ENCODE results near the gene BEST4.
"Not testable (repeated sequence)": the region's sequence is repeated elsewhere in the genome, so short reads cannot be mapped to it uniquely, and the experiment has no call there.

BEST4 gene

DNA sequence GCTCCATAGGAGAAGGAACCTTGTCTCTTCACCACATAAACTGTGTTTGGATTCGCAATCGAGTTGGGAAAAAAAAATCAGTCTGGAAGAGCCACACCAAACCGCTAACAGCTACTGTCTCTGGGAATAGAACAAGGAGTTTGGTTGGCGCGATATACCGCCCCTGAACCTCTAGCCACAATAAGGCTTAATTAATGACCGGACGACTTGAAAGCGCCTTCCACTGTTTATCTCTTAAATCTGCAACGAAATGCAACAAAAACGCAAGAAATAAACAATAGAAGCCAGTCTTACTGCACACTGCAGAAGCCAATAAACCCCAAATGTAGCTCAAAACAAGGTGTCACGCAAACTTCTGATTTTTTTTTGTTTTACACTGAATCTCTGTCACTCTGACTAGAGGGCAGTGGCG, 31.2 kb upstream of the BEST4 start:
- DNase-seq = no peak

DNA sequence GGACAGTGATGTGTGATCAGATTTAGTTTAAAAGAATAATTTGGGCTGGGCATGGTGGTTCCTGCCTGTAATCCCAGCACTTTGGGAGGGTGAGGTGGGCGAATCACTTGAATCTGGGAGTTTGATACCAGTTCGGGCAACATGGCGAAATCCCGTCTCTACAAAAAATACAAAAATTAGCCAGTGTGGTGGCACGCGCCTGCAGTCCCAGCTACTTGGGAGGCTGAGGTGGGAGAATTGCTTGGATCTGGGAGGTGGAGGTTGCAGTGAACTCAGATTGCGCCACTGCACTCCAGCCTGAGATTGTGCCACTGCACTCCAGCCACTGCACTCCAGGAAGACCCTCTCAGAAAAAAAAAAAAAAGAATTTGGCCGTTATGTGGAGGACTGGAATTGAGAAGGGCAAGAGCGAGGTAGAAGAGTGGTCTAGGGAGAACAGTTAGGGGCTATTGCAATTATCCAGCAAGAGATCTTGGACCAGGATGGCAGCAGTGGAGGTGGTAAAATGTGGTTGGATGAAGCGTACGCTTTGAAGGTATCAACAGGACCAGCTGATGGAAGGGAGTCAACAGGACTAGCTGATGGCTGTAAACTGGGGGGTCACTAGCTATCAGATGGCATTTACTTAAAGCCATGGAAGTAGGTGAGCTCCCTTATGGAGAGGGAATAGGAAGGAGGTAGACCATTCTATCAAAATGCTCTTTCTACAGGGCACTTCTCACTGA, 30.0 kb upstream of the BEST4 start:
- DNase-seq = no peak

DNA sequence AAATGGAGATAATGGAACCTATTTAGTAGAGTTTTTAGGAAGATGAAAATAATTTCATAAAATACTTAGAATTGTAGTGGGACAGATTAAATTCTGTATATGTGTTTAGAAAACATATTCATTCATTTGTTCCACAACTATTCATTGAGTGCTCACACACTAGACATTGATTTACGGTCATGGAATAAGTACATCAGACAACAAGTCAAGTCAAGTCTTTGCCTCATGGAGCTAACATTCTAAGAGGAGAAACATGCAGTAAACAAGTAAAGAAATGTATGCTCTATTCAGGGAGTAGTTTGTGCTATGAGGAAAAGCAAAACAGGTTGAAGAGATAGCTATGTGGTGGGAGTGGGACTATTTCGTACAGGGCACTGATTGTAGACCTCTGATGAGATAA, 29.3 kb upstream of the BEST4 start:
- no peak for DNase-seq

GRCh38 chr1:44815926-44816325, 28.0 kb upstream of the BEST4 start:
- not testable (repeated sequence) for DNase-seq

- no peak for DNase-seq
Observed at GRCh38 chr1:44812822-44813543, 25.0 kb upstream of the BEST4 start.

GRCh38 chr1:44811234-44811633, 23.3 kb upstream of the BEST4 start:
- no peak for DNase-seq

DNA sequence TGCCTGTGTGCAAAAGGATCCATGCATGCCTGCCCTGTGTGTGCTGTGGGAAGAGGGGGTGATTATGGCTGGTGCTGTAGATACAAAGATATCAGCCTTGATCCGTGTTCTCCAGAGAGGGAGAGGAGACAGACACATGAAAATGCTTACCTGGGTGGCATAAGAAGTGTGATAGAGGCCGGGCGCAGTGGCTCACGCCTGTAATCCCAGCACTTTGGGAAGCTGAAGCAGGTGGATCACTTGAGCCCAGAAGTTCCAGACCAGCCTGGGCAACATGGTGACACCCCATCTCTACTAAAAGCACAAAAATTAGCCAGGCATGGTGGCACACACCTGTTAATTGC, 22.8 kb upstream of the BEST4 start:
- not testable (repeated sequence) for DNase-seq

DNA sequence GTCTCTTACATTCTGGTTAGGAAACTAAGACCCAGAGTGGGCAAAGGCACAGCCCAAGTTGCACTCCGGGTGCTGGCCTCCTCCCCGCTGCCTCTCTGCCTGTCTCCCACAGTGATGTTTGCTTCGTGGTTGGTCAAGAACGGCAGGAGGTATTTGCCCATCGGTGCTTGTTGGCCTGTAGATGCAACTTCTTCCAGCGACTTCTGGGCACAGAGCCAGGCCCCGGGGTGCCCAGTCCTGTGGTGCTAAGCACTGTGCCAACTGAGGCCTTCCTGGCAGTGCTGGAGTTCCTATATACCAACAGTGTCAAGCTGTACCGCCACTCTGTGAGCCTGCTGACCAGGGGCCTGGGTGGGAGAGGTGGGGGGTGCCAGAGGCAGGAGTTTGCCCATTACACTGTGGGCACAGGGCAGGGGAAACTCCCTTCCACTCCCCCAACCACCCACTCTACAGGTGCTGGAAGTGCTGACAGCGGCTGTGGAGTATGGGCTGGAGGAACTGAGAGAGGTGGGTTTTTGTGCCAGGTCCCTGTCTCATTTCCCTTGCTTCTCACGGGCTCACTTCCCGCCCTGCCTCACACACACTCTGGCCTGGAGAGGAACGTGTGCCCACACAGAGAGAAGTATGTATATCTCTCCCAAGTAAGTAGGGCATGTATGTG, 22.3 kb upstream of the BEST4 start:
- DNase-seq = no peak

GRCh38 chr1:44808938-44809917, 21.3 kb upstream of the BEST4 start:
- no peak for DNase-seq

DNA sequence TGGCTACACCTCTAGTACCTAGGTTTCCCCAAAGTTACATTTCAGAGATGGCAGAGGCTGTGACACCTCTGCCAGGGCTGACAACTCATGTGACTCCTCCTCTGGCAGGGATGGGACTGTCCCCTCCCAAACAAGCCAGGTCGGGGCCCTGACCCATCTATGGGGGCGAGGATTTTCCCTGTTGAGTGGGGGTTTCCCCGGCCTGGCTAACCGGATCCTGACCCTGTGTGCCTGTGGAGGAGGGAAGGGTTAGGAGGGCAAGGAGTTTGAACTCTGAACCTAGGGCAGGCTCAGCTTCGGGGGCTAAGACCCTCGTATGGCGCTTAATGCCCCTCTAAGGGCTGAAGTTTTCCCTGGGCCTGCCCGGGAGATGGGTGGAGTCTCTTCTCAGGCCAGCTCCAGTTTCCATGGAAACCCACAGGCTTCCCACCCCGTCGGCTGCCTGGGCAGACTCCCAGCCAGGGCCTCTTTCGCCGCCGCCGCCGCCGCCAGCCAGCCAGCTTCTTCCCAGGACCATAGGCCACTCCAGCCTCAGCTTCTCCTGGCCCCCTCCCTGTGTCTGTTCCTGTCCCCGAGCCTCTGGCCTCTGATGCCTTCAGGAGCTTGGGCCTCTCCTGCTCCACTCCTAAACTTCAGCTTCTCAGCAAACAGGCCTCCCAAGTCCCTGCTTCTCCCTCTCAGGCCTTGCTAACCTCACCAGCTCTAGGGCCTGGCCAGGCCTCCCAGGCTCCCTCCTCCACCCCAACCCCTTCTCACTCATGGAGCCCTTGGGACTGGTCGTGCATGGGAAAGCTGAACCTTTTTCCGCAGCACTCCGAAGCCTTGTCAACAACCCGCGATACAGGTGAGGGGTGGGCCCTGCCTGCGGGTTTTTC, 20.3 kb upstream of the BEST4 start, which contains the start of gene BTBD19:
TSS of gene BTBD19 (plus strand) at position 461 of the 875 bp plus-strand sequence. CDS start at position 759, 298 bp downstream.
- DNase-seq = no peak

DNA sequence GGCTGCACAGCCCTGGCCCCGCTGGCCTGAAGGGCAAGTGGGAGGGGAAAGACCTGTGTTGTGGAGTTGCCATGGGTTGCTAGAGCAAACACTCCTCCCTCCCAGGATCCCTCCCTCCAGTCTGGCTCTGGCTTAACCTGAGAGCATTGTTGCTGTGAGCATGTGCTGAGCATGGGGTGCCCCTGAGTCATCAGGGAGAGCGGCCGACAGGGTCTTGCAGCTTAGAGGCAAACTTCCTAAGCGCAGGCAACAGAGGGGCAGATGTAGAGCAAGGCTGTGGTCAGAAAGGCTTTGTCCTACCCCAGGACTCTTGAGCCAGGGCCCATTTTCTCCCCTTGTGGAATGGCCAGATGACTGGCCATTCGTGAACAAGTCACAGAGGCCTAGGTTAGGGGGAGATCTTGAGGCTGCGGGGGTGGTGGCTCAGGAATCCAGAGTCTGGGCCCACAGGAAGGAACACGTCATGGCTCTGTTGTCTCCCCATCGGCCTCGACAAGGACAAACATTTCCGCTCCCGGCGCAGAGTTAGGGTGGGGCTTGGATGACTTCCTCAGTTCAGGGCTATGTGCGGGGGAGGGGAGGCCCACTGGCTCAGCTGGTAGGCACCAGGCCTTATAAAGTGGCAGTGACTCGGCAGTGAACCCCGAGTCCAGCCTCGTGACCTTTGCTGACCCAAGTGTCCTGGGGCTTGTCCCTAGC, 19.5 kb upstream of the BEST4 start:
- no peak for DNase-seq

GRCh38 chr1:44806704-44807363, 18.9 kb upstream of the BEST4 start, which contains the start of gene DYNLT4:
Gene DYNLT4 (minus strand): TSS chr1:44807351. CDS start chr1:44806668, 683 bp downstream.
- DNase-seq = no peak

DNA sequence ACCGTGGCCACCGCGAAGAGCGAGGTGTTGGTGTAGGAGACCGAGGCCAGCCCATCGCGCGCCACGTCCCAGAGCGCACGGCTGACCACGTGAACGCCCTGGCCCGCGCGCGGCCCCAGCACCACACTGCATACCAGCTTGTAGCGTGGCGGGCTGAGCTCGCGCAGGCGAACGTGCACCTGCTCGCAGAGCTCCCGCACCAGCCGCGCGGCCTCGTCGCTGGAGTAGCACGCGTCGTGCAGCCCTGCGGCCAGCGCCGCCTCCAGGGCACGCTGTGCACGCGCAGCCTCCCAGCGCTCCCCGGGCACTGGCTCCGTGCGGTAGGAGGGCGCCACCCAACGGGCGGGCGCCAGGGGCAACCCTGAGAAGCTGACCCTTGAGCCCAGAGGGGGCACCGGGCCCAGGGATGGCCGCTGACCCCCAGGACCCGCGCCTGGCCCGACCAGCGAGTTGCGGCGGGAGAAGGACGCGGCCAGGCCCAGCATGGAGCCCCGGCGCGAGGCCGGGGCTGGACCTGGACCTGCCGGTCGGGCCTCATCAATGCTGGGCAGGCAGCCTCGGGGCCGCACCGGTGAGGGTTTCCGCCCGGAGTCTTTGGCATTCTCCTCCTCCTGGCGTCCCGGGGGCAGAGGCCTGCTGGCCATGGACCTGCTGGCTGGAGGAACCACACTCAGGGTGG, 18.2 kb upstream of the BEST4 start:
- no peak for DNase-seq

DNA sequence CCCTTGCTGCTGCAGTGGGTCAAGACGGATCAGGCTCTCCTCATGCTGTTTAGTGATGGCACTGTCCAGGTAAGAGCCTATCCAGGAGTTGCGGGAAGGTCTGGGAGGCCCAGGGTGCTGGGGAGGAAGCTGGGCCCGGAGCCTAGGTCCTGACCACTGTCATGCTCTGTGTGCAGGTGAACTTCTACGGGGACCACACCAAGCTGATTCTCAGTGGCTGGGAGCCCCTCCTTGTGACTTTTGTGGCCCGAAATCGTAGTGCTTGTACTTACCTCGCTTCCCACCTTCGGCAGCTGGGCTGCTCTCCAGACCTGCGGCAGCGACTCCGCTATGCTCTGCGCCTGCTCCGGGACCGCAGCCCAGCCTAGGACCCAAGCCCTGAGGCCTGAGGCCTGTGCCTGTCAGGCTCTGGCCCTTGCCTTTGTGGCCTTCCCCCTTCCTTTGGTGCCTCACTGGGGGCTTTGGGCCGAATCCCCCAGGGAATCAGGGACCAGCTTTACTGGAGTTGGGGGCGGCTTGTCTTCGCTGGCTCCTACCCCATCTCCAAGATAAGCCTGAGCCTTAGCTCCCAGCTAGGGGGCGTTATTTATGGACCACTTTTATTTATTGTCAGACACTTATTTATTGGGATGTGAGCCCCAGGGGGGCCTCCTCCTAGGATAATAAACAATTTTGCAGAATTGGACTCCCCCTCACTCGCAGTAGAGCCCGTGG, 17.5 kb upstream of the BEST4 start:
- DNase-seq = no peak

DNA sequence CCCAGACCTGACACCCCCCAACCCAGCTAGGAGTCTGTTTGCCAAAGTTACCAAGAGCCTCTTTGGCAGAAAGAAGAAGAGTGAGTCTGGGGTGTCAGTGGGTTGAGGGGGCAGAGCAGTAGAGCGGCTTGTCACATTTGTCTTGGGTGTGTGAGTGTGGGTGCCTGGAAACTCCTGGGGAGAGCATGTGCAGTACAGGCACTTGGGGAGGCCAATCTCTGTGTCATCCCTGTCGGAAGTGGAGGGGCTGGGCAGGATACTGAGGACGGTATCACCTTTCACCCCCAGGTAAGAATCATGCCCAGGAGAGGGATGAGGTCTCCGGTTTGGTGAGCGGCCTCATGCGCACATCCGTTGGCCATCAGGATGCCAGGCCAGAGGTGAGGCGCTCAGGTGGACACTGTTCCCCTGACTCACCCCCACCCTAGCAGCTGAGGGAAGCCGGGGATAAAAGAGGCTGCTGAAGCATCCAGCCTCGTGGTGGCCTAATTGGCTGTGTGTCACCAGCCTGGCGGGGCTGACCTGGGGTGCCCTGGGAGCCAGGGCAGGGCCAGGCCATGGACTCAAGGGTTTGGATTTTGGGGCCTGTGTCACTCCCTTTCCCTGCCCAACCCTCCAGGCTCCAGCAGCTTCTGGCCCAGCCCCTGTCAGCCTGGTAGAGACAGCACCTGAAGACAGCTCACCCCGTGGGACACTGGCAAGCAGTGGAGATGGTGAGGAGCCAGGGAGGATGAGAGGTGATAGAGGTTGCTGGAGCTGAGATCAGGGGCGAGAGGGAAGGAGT, 15.5 kb upstream of the BEST4 start:
- DNase-seq = no peak

DNA sequence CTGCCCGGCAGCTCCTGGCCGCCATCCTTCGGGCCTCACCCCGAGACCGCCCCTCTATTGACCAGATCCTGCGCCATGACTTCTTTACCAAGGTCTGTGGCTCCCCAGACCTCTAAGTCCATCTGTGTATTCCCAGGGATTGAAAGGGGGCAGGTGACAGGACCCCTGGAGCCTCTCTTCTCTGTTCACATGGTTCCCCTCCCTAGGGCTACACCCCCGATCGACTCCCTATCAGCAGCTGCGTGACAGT, 15.0 kb upstream of the BEST4 start:
- DNase-seq = no peak

DNA sequence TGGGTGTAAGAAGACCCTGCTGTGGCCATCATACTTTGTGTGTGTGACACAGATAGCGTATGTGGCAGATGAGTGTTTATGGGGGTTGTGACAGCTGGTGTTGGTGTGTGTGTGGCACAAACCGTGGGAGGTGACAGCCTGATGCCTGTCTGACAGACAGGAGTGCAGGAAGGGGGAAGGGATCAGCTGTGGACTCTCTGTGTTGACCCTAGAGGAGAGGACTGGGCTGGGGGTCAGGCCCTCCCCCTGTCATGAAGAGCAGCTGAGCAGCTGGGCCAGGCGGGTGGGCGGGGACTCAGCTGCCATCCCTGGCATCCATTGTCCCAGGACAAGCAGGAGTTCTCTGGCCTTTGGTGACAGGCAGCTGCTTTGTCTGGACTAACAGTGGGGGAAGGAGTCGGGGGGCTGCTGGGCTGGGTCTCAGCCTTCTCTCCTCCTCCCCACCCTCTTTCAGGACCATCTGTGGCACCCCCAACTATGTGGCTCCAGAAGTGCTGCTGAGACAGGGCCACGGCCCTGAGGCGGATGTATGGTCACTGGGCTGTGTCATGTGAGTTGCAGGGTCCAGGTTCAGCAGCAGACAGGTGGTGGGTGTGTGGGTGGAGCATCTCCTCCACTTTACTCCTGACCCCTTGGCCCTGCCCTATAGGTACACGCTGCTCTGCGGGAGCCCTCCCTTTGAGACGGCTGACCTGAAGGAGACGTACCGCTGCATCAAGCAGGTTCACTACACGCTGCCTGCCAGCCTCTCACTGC, 14.5 kb upstream of the BEST4 start:
- no peak for DNase-seq

Measured in NCI-H2107 (cell line).